Measurements from ENCODE around the gene CREB3L1. TPM values are rescaled to one million over a fixed set of nuclear protein-coding genes. Genes with fewer than 3 reads are reported as not detected.
"Not testable (repeated sequence)": the region's sequence is repeated elsewhere in the genome, so short reads cannot be mapped to it uniquely, and the experiment has no call there.

Gene CREB3L1
- total and polyA plus RNA-seq, 2 experiments from 2014 or later = 8.5 to 10.4 TPM

DNA sequence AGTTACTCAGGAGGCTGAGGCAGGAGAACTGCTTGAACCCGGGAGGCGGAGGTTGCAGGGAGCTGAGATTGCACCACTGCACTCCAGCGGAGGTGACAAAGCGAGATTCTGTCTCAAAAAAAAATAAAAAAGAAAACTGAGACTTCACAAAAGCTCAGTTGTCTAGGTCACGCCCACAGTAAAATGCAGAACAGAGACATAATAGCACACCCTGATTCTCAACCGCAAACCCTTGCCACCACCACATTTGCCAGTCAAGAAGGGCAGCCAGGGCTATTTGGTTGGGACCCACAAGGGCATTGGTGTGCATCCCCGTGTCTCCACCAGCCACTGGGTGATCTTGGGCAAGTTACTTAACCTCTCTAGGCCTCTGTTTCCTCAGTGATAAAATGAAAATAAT, 25.4 kb downstream of the CREB3L1 start:
- Histone ChIP-seq H2AFZ (no peak overlapping the region), H3K4me2 (no peak overlapping the region), H3K4me3 (no peak overlapping the region), H4K20me1 (replicated peaks; ENCODE audit: insufficient read depth) (no peaks in the 10 kb centered on the region; the same call in 1 of the 2 replicates), H3K4me1 (ENCODE audit: insufficient read depth) (peaks cover 4% of the 10 kb centered on the region), H3F3A (replicated peaks; ENCODE audit: low read depth) (0 out of 2 replicates have a peak, but pooled peaks cover 4% of the 10 kb centered on the region), H3K27me3 (ENCODE audit: insufficient read depth) (no peaks in the 10 kb centered on the region), H3K27ac (ENCODE audit: low read depth) (no peak overlapping the region), H3K36me3 (ENCODE audit: insufficient read depth) (no peaks in the 10 kb centered on the region), H3K9me2 (ENCODE audit: insufficient read depth) (no peaks in the 10 kb centered on the region), H3K79me2 (replicated peaks; ENCODE audit: insufficient read depth) (no peaks in the 10 kb centered on the region)
- H3K36me3 Mint-ChIP-seq (ENCODE audit: low read depth) = peaks cover 9% of the 10 kb centered on the region; the same call in 2 of the 3 replicates
- H3K27ac Mint-ChIP-seq = no peak overlapping the region
- no peak overlapping the region for H3K4me3 Mint-ChIP-seq
- DNase-seq (ENCODE audit: low spot score) (no peak), ATAC-seq (no peak)
- no peaks in the 10 kb centered on the region for H3K9me3 Mint-ChIP-seq
- no peak for TF ChIP-seq CREB1 (CRISPR knock-in tag; IDR thresholded peaks at IDR 0.05; ENCODE audit: low read depth)
- H3K27me3 Mint-ChIP-seq (ENCODE audit: insufficient read depth, low read depth, poor library complexity) = peaks cover 4% of the 10 kb centered on the region
- H3K4me1 Mint-ChIP-seq = peaks cover 16% of the 10 kb centered on the region

DNA sequence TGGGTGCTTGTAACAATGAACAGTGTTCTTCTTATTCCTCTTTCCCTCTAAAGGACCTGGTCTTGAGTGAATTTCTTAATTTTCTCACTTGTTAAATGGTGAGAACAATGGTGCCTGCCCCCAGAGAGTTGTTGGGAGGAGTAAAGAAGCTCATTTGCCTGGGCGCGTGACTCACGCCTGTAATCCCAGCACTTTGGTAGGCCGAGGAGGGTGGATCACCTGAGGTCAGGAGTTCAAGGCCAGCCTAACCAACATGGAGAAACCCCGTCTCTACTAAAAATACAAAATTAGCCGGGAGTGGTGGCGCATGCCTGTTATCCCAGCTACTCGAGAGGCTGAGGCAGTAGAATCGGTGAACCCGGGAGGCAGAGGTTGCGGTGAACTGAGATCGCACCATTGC, 26.6 kb downstream of the CREB3L1 start:
- ATAC-seq; DNase-seq (ENCODE audit: low spot score); H3F3A ChIP-seq (replicated peaks; ENCODE audit: low read depth); H3K27me3 Mint-ChIP-seq (ENCODE audit: insufficient read depth, low read depth, poor library complexity); H3K9me2 ChIP-seq (ENCODE audit: insufficient read depth); H4K20me1 ChIP-seq (replicated peaks; ENCODE audit: insufficient read depth); H3K36me3 Mint-ChIP-seq (ENCODE audit: low read depth); H2AFZ ChIP-seq; H3K27ac ChIP-seq (ENCODE audit: low read depth); H3K4me3 ChIP-seq; H3K79me2 ChIP-seq (replicated peaks; ENCODE audit: insufficient read depth); H3K4me3 Mint-ChIP-seq; H3K27me3 ChIP-seq (ENCODE audit: insufficient read depth); H3K27ac Mint-ChIP-seq; H3K9me3 Mint-ChIP-seq; H3K4me2 ChIP-seq; H3K36me3 ChIP-seq (ENCODE audit: insufficient read depth): not testable (repeated sequence)
- H3K4me1 Mint-ChIP-seq = peaks cover 16% of the 10 kb centered on the region
- peaks cover 10% of the 10 kb centered on the region for H3K4me1 ChIP-seq (ENCODE audit: insufficient read depth)

DNA sequence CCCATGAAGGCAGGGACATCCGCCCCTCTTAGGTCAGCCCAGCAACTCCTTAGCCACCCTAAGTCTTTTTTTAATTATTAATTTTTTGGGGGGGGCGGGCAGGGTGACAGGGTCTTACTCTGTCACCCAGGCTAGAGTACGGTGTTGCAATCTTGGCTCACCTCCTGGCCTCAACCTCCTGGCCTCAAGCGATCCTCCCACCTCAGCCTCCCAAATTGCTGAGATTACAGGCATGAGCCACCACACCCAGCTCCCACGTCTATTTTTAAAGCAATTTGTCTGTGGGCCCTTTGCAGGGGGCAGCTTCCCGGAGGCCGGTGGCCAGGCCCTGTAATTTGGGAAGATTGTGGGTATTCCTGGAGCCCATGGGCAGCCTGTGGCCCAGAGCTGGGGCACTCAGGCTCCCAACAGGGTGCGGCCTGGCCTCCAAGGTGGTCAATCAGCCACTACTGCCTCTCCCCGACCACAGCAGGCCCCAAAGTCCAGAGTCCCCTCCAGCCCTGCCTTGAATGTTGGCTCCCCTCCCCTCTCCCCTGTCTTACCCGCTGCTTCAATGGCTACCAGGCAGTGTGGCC, 27.2 kb downstream of the CREB3L1 start:
- no peaks in the 10 kb centered on the region for H3K9me3 Mint-ChIP-seq
- peaks cover 9% of the 10 kb centered on the region; the same call in 2 of the 3 replicates for H3K36me3 Mint-ChIP-seq (ENCODE audit: low read depth)
- H3K4me2 ChIP-seq = no peak overlapping the region
- ATAC-seq = no peak
- H3K27me3 ChIP-seq (ENCODE audit: insufficient read depth) = no peaks in the 10 kb centered on the region
- peaks cover 10% of the 10 kb centered on the region for H3K4me1 ChIP-seq (ENCODE audit: insufficient read depth)
- no peak for DNase-seq (ENCODE audit: low spot score)
- no peaks in the 10 kb centered on the region for H3K9me2 ChIP-seq (ENCODE audit: insufficient read depth)
- no peak overlapping the region for H3K27ac Mint-ChIP-seq
- peaks cover 4% of the 10 kb centered on the region for H3K27me3 Mint-ChIP-seq (ENCODE audit: insufficient read depth, low read depth, poor library complexity)
- H2AFZ ChIP-seq = no peak overlapping the region
- peaks cover 16% of the 10 kb centered on the region for H3K4me1 Mint-ChIP-seq
- no peak overlapping the region for H3K4me3 ChIP-seq
- no peaks in the 10 kb centered on the region for H3K36me3 ChIP-seq (ENCODE audit: insufficient read depth)
- no peak overlapping the region for H3K27ac ChIP-seq (ENCODE audit: low read depth)
- no peak overlapping the region for H3K4me3 Mint-ChIP-seq
- H3F3A ChIP-seq (replicated peaks; ENCODE audit: low read depth) = peaks cover 4% of the 10 kb centered on the region; the same call in 1 of the 2 replicates
- H3K79me2 ChIP-seq (replicated peaks; ENCODE audit: insufficient read depth) = no peaks in the 10 kb centered on the region
- H4K20me1 ChIP-seq (replicated peaks; ENCODE audit: insufficient read depth) = no peaks in the 10 kb centered on the region; the same call in 1 of the 2 replicates
- no peak for TF ChIP-seq NANOG (IDR thresholded peaks at IDR 0.05; ENCODE audit: borderline replicate concordance)
- TF ChIP-seq JUNB (IDR thresholded peaks at IDR 0.05; ENCODE audit: unreplicated experiment) = no peak
- TF ChIP-seq, protein P1, sequence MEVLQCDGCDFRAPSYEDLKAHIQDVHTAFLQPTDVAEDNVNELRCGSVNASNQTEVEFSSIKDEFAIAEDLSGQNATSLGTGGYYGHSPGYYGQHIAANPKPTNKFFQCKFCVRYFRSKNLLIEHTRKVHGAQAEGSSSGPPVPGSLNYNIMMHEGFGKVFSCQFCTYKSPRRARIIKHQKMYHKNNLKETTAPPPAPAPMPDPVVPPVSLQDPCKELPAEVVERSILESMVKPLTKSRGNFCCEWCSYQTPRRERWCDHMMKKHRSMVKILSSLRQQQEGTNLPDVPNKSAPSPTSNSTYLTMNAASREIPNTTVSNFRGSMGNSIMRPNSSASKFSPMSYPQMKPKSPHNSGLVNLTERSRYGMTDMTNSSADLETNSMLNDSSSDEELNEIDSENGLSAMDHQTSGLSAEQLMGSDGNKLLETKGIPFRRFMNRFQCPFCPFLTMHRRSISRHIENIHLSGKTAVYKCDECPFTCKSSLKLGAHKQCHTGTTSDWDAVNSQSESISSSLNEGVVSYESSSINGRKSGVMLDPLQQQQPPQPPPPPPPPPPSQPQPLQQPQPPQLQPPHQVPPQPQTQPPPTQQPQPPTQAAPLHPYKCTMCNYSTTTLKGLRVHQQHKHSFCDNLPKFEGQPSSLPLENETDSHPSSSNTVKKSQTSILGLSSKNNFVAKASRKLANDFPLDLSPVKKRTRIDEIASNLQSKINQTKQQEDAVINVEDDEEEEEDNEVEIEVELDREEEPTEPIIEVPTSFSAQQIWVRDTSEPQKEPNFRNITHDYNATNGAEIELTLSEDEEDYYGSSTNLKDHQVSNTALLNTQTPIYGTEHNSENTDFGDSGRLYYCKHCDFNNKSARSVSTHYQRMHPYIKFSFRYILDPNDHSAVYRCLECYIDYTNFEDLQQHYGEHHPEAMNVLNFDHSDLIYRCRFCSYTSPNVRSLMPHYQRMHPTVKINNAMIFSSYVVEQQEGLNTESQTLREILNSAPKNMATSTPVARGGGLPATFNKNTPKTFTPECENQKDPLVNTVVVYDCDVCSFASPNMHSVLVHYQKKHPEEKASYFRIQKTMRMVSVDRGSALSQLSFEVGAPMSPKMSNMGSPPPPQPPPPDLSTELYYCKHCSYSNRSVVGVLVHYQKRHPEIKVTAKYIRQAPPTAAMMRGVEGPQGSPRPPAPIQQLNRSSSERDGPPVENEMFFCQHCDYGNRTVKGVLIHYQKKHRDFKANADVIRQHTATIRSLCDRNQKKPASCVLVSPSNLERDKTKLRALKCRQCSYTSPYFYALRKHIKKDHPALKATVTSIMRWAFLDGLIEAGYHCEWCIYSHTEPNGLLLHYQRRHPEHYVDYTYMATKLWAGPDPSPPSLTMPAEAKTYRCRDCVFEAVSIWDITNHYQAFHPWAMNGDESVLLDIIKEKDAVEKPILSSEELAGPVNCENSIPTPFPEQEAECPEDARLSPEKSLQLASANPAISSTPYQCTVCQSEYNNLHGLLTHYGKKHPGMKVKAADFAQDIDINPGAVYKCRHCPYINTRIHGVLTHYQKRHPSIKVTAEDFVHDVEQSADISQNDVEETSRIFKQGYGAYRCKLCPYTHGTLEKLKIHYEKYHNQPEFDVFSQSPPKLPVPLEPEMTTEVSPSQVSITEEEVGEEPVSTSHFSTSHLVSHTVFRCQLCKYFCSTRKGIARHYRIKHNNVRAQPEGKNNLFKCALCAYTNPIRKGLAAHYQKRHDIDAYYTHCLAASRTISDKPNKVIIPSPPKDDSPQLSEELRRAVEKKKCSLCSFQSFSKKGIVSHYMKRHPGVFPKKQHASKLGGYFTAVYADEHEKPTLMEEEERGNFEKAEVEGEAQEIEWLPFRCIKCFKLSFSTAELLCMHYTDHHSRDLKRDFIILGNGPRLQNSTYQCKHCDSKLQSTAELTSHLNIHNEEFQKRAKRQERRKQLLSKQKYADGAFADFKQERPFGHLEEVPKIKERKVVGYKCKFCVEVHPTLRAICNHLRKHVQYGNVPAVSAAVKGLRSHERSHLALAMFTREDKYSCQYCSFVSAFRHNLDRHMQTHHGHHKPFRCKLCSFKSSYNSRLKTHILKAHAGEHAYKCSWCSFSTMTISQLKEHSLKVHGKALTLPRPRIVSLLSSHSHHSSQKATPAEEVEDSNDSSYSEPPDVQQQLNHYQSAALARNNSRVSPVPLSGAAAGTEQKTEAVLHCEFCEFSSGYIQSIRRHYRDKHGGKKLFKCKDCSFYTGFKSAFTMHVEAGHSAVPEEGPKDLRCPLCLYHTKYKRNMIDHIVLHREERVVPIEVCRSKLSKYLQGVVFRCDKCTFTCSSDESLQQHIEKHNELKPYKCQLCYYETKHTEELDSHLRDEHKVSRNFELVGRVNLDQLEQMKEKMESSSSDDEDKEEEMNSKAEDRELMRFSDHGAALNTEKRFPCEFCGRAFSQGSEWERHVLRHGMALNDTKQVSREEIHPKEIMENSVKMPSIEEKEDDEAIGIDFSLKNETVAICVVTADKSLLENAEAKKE (CRISPR knock-in tag; IDR thresholded peaks at IDR 0.05) = no peak
- no peak for TF ChIP-seq ZNF331 (CRISPR knock-in tag; IDR thresholded peaks at IDR 0.05; ENCODE audit: low read depth)
- no peak for TF ChIP-seq CREB1 (CRISPR knock-in tag; IDR thresholded peaks at IDR 0.05; ENCODE audit: low read depth)
- no peak for TF ChIP-seq EZH2 (IDR thresholded peaks at IDR 0.05; ENCODE audit: low read depth, unreplicated experiment)
- TF ChIP-seq POLR2AphosphoS5 (IDR thresholded peaks at IDR 0.05; ENCODE audit: low read depth) = no peak
- TF ChIP-seq, protein P2, sequence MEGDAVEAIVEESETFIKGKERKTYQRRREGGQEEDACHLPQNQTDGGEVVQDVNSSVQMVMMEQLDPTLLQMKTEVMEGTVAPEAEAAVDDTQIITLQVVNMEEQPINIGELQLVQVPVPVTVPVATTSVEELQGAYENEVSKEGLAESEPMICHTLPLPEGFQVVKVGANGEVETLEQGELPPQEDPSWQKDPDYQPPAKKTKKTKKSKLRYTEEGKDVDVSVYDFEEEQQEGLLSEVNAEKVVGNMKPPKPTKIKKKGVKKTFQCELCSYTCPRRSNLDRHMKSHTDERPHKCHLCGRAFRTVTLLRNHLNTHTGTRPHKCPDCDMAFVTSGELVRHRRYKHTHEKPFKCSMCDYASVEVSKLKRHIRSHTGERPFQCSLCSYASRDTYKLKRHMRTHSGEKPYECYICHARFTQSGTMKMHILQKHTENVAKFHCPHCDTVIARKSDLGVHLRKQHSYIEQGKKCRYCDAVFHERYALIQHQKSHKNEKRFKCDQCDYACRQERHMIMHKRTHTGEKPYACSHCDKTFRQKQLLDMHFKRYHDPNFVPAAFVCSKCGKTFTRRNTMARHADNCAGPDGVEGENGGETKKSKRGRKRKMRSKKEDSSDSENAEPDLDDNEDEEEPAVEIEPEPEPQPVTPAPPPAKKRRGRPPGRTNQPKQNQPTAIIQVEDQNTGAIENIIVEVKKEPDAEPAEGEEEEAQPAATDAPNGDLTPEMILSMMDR (conservative IDR thresholded peaks at IDR 0.05; ENCODE audit: low read depth in 2 of 2) = no peak

All from GM23338 (cell line).